Femur (tissue), 1 donor: ENCODE results near the gene ADGRL3.
"Not testable (repeated sequence)": the region's sequence is repeated elsewhere in the genome, so short reads cannot be mapped to it uniquely, and the experiment has no call there.

Experiments
- DNase-seq: peaks from one replicate; pipeline ENCODE4 v3.0.0-alpha.2; 2017

Gene ADGRL3

GRCh38 chr4:61509721-61510241 is 309.7 kb downstream of the ADGRL3 start:
- DNase-seq: not testable (repeated sequence)

GRCh38 chr4:61511716-61512488 is 311.8 kb downstream of the ADGRL3 start:
- DNase-seq: no peak

- no peak for DNase-seq
Observed at GRCh38 chr4:61514991-61515390, 314.9 kb downstream of the ADGRL3 start.

- DNase-seq: no peak
Observed at GRCh38 chr4:61517144-61517543, 317.0 kb downstream of the ADGRL3 start.

- DNase-seq: no peak
Observed at GRCh38 chr4:61520166-61520565, 320.0 kb downstream of the ADGRL3 start.

- no peak for DNase-seq
Observed at GRCh38 chr4:61520681-61521160, 320.6 kb downstream of the ADGRL3 start.

- no peak for DNase-seq
Observed at GRCh38 chr4:61521451-61521850, 321.3 kb downstream of the ADGRL3 start.

- DNase-seq: no peak
Observed at GRCh38 chr4:61522312-61522711, 322.2 kb downstream of the ADGRL3 start.

GRCh38 chr4:61527888-61528287 is 327.8 kb downstream of the ADGRL3 start:
- no peak for DNase-seq

GRCh38 chr4:61528595-61528994 is 328.5 kb downstream of the ADGRL3 start:
- no peak for DNase-seq

- no peak for DNase-seq
Observed at GRCh38 chr4:61531188-61531587, 331.1 kb downstream of the ADGRL3 start.

GRCh38 chr4:61532336-61533000 is 332.3 kb downstream of the ADGRL3 start:
- DNase-seq: peak; percentile 34

GRCh38 chr4:61533140-61533539 is 333.0 kb downstream of the ADGRL3 start:
- DNase-seq: no peak

GRCh38 chr4:61540944-61541343 is 340.8 kb downstream of the ADGRL3 start:
- no peak for DNase-seq

- no peak for DNase-seq
Observed at GRCh38 chr4:61541459-61541858, 341.3 kb downstream of the ADGRL3 start.

- DNase-seq: no peak
Observed at GRCh38 chr4:61543976-61544375, 343.9 kb downstream of the ADGRL3 start.

GRCh38 chr4:61545902-61546480 is 345.9 kb downstream of the ADGRL3 start:
- DNase-seq: no peak

- no peak for DNase-seq
Observed at GRCh38 chr4:61549336-61549735, 349.2 kb downstream of the ADGRL3 start.

GRCh38 chr4:61553557-61554125 is 353.5 kb downstream of the ADGRL3 start:
- DNase-seq: no peak

GRCh38 chr4:61555789-61556188 is 355.7 kb downstream of the ADGRL3 start:
- DNase-seq: no peak

GRCh38 chr4:61556277-61556676 is 356.2 kb downstream of the ADGRL3 start:
- DNase-seq: no peak

- no peak for DNase-seq
Observed at GRCh38 chr4:61559396-61559795, 359.3 kb downstream of the ADGRL3 start.

- DNase-seq: no peak
Observed at GRCh38 chr4:61561028-61561427, 360.9 kb downstream of the ADGRL3 start.
